HCT116 (cell line): Measurements from ENCODE around the gene ACBD7. TPM values are rescaled to one million over a fixed set of nuclear protein-coding genes. Genes with fewer than 3 reads are reported as not detected.

Source experiments
- ATAC-seq: fragments of 200-7000 bp; cut with Tn5 transposase; 2 replicates; pipeline ENCODE4 v1.9.1; 2020; ENCODE audit warnings: mild to moderate bottlenecking, moderate library complexity
- BruUV-seq: library from RNA; stranded (reverse); fragments of 400-500 nt; replicated peaks from 2 replicates; lab custom pipeline; 2021; lab: Mats Ljungman, UMichigan
- CTCF ChIA-PET: fragments of 300-600 bp; sonication (Branson Sonifier 250); formaldehyde crosslinking; loops from one replicate; lab custom pipeline; 2021; ENCODE audit warnings: antibody characterized with exemption; lab: Charles Lee
- POLR2A ChIA-PET: fragments of 300-600, 350-600 bp; sonication (Branson Sonifier 250); formaldehyde crosslinking; loops from one replicate; lab custom pipeline; 2021; ENCODE audit warnings: antibody characterized with exemption; lab: Charles Lee
- RAD21 ChIA-PET, 2 experiments: fragments of 300-600 bp; sonication (Branson Sonifier 250); formaldehyde crosslinking; loops; one replicate each; lab custom pipeline; 2023; ENCODE audit warnings: low total read pairs in 2 of 2; ENCODE audit not compliant: uncharacterized antibody in 2 of 2, unreplicated experiment in 2 of 2, low non-redundant PET in 1 of 2; lab: Charles Lee
- DNase-seq: peaks from one replicate; pipeline ENCODE4 v3.0.0-alpha.2; 2010; ENCODE audit warnings: low read depth, low spot score
- H2AFZ ChIP-seq: fragments of 200-600 bp; shearing (Covaris generic), sonication (generic); 2 replicates; pipeline ENCODE4 v1.6.1; 2017; ENCODE audit warnings: low read depth, mixed run types, mixed read lengths, antibody characterized with exemption, low read length; ENCODE audit not compliant: poor library complexity, severe bottlenecking
- H3K27ac ChIP-seq: 2 replicates; pipeline ENCODE4 v1.5.1; 2012; ENCODE audit warnings: low read depth, low read length
- H3K27me3 ChIP-seq: fragments of 200-600 bp; sonication (generic); 2 replicates; pipeline ENCODE4 v1.6.1; 2016; ENCODE audit warnings: mixed run types, low read length, mixed read lengths; ENCODE audit not compliant: insufficient read depth
- H3K36me3 ChIP-seq, 2 experiments: fragments of 200-500 bp in 1 of 2; fragments of 200-600 bp in 1 of 2; sonication (Bioruptor generic) in 1 of 2; sonication (generic) in 1 of 2; 2 replicates each; pipeline versions ENCODE4 v1.5.1 to v1.6.1; 2014 to 2016; ENCODE audit warnings: low read length in 2 of 2, inconsistent platforms in 1 of 2, mixed read lengths in 1 of 2, mixed run types in 1 of 2; ENCODE audit not compliant: insufficient read depth in 2 of 2, control insufficient read depth in 1 of 2
- H3K4me1 ChIP-seq, 2 experiments: fragments of 200-600 bp in 1 of 2; sonication (generic) in 1 of 2; 2 replicates each; pipeline versions ENCODE4 v1.5.1 to v1.6.1; 2012 to 2017; ENCODE audit warnings: low read length in 2 of 2, inconsistent platforms in 1 of 2, mild to moderate bottlenecking in 1 of 2, mixed read lengths in 1 of 2, mixed run types in 1 of 2, moderate library complexity in 1 of 2; ENCODE audit not compliant: insufficient read depth in 2 of 2, control insufficient read depth in 1 of 2
- H3K4me2 ChIP-seq: fragments of 200-600 bp; sonication (generic); 2 replicates; pipeline ENCODE4 v1.6.1; 2017; ENCODE audit warnings: mixed run types, low read length, mixed read lengths
- H3K4me3 ChIP-seq, 2 experiments: fragments of 200-600 bp in 1 of 2; sonication (generic) in 1 of 2; replicated peaks in 1 of 2; 2 replicates each; pipeline ENCODE4 v1.5.1; 2011 to 2016; ENCODE audit warnings: low read length in 2 of 2, control low read depth in 1 of 2, low read depth in 1 of 2, mild to moderate bottlenecking in 1 of 2, mixed read lengths in 1 of 2, mixed run types in 1 of 2
- H3K79me2 ChIP-seq: fragments of 200-600 bp; sonication (generic); 2 replicates; pipeline ENCODE4 v1.6.1; 2017; ENCODE audit warnings: mild to moderate bottlenecking, mixed run types, low read length, moderate library complexity, mixed read lengths; ENCODE audit not compliant: insufficient read depth
- H3K9ac ChIP-seq: fragments of 200-600 bp; sonication (generic); 2 replicates; pipeline ENCODE4 v1.6.1; 2016; ENCODE audit warnings: low read length, mixed read lengths
- H3K9me2 ChIP-seq: fragments of 200-600 bp; sonication (generic), shearing (Covaris generic); 2 replicates; pipeline ENCODE4 v1.6.1; 2017; ENCODE audit warnings: mixed run types, mild to moderate bottlenecking, moderate library complexity; ENCODE audit not compliant: insufficient read depth
- H3K9me3 ChIP-seq, 2 experiments: fragments of 200-500 bp in 1 of 2; fragments of 200-600 bp in 1 of 2; sonication (Bioruptor generic) in 1 of 2; sonication (generic) in 1 of 2; 2 replicates each; pipeline ENCODE4 v1.6.1; 2014 to 2017; ENCODE audit warnings: low read length in 2 of 2, mixed read lengths in 2 of 2, inconsistent platforms in 1 of 2, low read depth in 1 of 2, mild to moderate bottlenecking in 1 of 2, mixed run types in 1 of 2, moderate library complexity in 1 of 2; ENCODE audit not compliant: control insufficient read depth in 1 of 2, insufficient read depth in 1 of 2
- H4K20me1 ChIP-seq: fragments of 200-600 bp; sonication (generic), shearing (Covaris generic); 2 replicates; pipeline ENCODE4 v1.6.1; 2017; ENCODE audit warnings: mixed run types, mild to moderate bottlenecking, moderate library complexity; ENCODE audit not compliant: insufficient read depth
- CEBPB ChIP-seq: IDR thresholded peaks from 2 replicates; pipeline ENCODE4 v1.6.1; 2012; ENCODE audit warnings: low read depth
- EZH2phosphoT487 ChIP-seq: fragments of 200-600 bp; IDR thresholded peaks from 2 replicates; pipeline ENCODE4 v1.6.1; 2018; ENCODE audit warnings: antibody characterized with exemption, borderline replicate concordance
- FOSL1 ChIP-seq: IDR thresholded peaks from 2 replicates; pipeline ENCODE4 v1.6.1; 2012; ENCODE audit warnings: low read depth
- POLR2A ChIP-seq: IDR thresholded peaks from 2 replicates; pipeline ENCODE4 v1.7.0; 2011; ENCODE audit warnings: borderline replicate concordance; ENCODE audit not compliant: insufficient read depth, insufficient read length; ENCODE audit errors: extremely low read depth
- POLR2AphosphoS5 ChIP-seq: IDR thresholded peaks from 2 replicates; pipeline ENCODE4 v1.6.1; 2011; ENCODE audit warnings: mild to moderate bottlenecking, low read depth, low read length, moderate library complexity
- ZBTB33 ChIP-seq: IDR thresholded peaks from 2 replicates; pipeline ENCODE4 v1.6.1; 2011; ENCODE audit warnings: mild to moderate bottlenecking, low read length, moderate library complexity; ENCODE audit not compliant: insufficient replicate concordance; ENCODE audit errors: extremely low read depth
- intact Hi-C: fragments of 100-400 bp; cut with micrococcal nuclease; formaldehyde crosslinking; loops from 2 replicates; pipeline ENCODE4 v1.10.0; 2022
- total RNA-seq: library from RNA; stranded (reverse); gene quantifications from one replicate; pipeline ENCODE4 v1.2.1, GENCODE V29; 2021; ENCODE audit not compliant: unreplicated experiment

Gene ACBD7
- total RNA-seq, 1 experiment from 2014 or later: 3.3 TPM

- ChIA-PET POLR2A (no interaction called here), CTCF (interaction anchor here (0.8 kb wide), 1 partner anchor 11 kb away, joined by 3 read pairs; no protein-coding TSS in a partner anchor), RAD21 (no interaction called here)
- no TSS peak for BruUV-seq
- intact Hi-C loops: no loop called here
- no peak overlapping the region for H3K27ac ChIP-seq
- no peaks in the 10 kb centered on the region for H3K9me3 ChIP-seq
- no peak overlapping the region for H3K4me3 ChIP-seq
- H3K79me2 ChIP-seq: peaks cover 9% of the 10 kb centered on the region; the same call in 1 of the 2 replicates
- H3K27me3 ChIP-seq: no peaks in the 10 kb centered on the region
- ATAC-seq: no peak
- H2AFZ ChIP-seq: no peak overlapping the region
- no peak for DNase-seq
- no peak overlapping the region for H3K4me2 ChIP-seq
- TF ChIP-seq EZH2phosphoT487: no peak
- no peak for TF ChIP-seq POLR2AphosphoS5
- no peak for TF ChIP-seq FOSL1
- H3K4me1 ChIP-seq: no peaks in the 10 kb centered on the region
- H4K20me1 ChIP-seq: no peaks in the 10 kb centered on the region
- no peaks in the 10 kb centered on the region for H3K9me2 ChIP-seq
- no peak overlapping the region for H3K9ac ChIP-seq
- peaks cover 7 to 26% of the 10 kb centered on the region in 2 experiments for H3K36me3 ChIP-seq
These were observed 47.8 kb upstream of the ACBD7 start for GRCh38 chr10:15136129-15137035.

GRCh38 chr10:15131330-15131729 is 42.8 kb upstream of the ACBD7 start:
- H3K79me2 ChIP-seq: no peaks in the 10 kb centered on the region
- H3K4me1 ChIP-seq: no peaks in the 10 kb centered on the region
- no TSS peak for BruUV-seq
- H3K9me3 ChIP-seq: no peaks in the 10 kb centered on the region
- H3K9me2 ChIP-seq: no peaks in the 10 kb centered on the region
- H2AFZ ChIP-seq: no peak overlapping the region
- peaks cover 7 to 37% of the 10 kb centered on the region in 2 experiments; a peak in 3 of 4 replicates for H3K36me3 ChIP-seq
- no peaks in the 10 kb centered on the region for H4K20me1 ChIP-seq
- intact Hi-C loops: no loop called here
- DNase-seq: no peak
- CTCF ChIA-PET: no interaction called here
- H3K4me3 ChIP-seq: no peak overlapping the region
- no peak for ATAC-seq
- POLR2A ChIA-PET: no interaction called here
- TF ChIP-seq POLR2AphosphoS5 (no peak), CEBPB (no peak), POLR2A (no peak), ZBTB33 (no peak), FOSL1 (no peak)
- no peak overlapping the region for H3K4me2 ChIP-seq
- no peak overlapping the region for H3K9ac ChIP-seq
- no peaks in the 10 kb centered on the region for H3K27me3 ChIP-seq
- RAD21 ChIA-PET: interaction anchor here in 1 of 2 experiments (1.2 kb wide), 1 partner anchor 80 kb away, joined by 3 read pairs; no protein-coding TSS in a partner anchor
- H3K27ac ChIP-seq: no peak overlapping the region
